GM23248 (cell line): ENCODE data around the gene PHLDB2. TPM values are rescaled to one million over a fixed set of nuclear protein-coding genes. Genes with fewer than 3 reads are reported as not detected.

Experiments used
- DNase-seq: peaks from one replicate; pipeline ENCODE4 v3.0.0-alpha.2; 2015
- H2AFZ ChIP-seq: fragments of 200-600 bp; sonication (generic); 2 replicates; pipeline ENCODE4 v1.6.1; 2016; ENCODE audit warnings: antibody characterized with exemption
- H3F3A ChIP-seq: fragments of 200-600 bp; sonication (generic); 2 replicates; pipeline ENCODE4 v1.6.1; 2016; ENCODE audit warnings: mild to moderate bottlenecking, antibody characterized with exemption, mixed run types; ENCODE audit not compliant: insufficient read depth
- H3K27ac ChIP-seq: fragments of 200-600 bp; sonication (generic); 2 replicates; pipeline ENCODE4 v1.5.1; 2016; ENCODE audit warnings: mild to moderate bottlenecking
- H3K27me3 ChIP-seq: fragments of 200-600 bp; sonication (generic); replicated peaks from 2 replicates; pipeline ENCODE4 v1.6.1; 2016; ENCODE audit warnings: mild to moderate bottlenecking; ENCODE audit not compliant: insufficient read depth
- H3K36me3 ChIP-seq: fragments of 200-600 bp; sonication (generic); 2 replicates; pipeline ENCODE4 v1.6.1; 2016; ENCODE audit warnings: low read depth, mild to moderate bottlenecking
- H3K4me1 ChIP-seq: fragments of 200-600 bp; sonication (generic); 2 replicates; pipeline ENCODE4 v1.6.1; 2016; ENCODE audit warnings: mild to moderate bottlenecking; ENCODE audit not compliant: insufficient read depth
- H3K4me2 ChIP-seq: fragments of 200-600 bp; sonication (generic); one replicate; pipeline ENCODE4 v1.6.1; 2016; ENCODE audit warnings: mild to moderate bottlenecking; ENCODE audit not compliant: unreplicated experiment
- H3K4me3 ChIP-seq: fragments of 200-600 bp; sonication (generic); 2 replicates; pipeline ENCODE4 v1.5.1; 2016; ENCODE audit warnings: mild to moderate bottlenecking
- H3K79me2 ChIP-seq: fragments of 200-600 bp; sonication (generic); 2 replicates; pipeline ENCODE4 v1.6.1; 2016; ENCODE audit warnings: mild to moderate bottlenecking; ENCODE audit not compliant: insufficient read depth
- H3K9ac ChIP-seq: fragments of 200-600 bp; sonication (generic); 2 replicates; pipeline ENCODE4 v1.6.1; 2016; ENCODE audit warnings: mild to moderate bottlenecking
- H3K9me2 ChIP-seq: fragments of 200-600 bp; sonication (generic); 2 replicates; pipeline ENCODE4 v1.6.1; 2016; ENCODE audit warnings: mixed run types, mild to moderate bottlenecking, moderate library complexity; ENCODE audit not compliant: insufficient read depth
- H3K9me3 ChIP-seq: fragments of 200-600 bp; sonication (generic); one replicate; pipeline ENCODE4 v1.6.1; 2017; ENCODE audit warnings: low read depth
- H4K20me1 ChIP-seq: fragments of 200-600 bp; sonication (generic); 2 replicates; pipeline ENCODE4 v1.6.0; 2016; ENCODE audit not compliant: insufficient read depth
- EZH2 ChIP-seq: fragments of 200-600 bp; sonication (generic); IDR thresholded peaks from 2 replicates; pipeline ENCODE4 v1.6.1; 2018; ENCODE audit warnings: antibody characterized with exemption, mild to moderate bottlenecking; ENCODE audit not compliant: insufficient read depth, poor library complexity, severe bottlenecking
- EZH2phosphoT487 ChIP-seq: fragments of 200-600 bp; sonication (generic); IDR thresholded peaks from 2 replicates; pipeline ENCODE4 v1.6.1; 2018; ENCODE audit warnings: antibody characterized with exemption, moderate library complexity, mild to moderate bottlenecking, low read depth; ENCODE audit not compliant: insufficient read depth
- WGBS, 2 experiments: methylation state at CpG; one replicate each; pipeline ENCODE4 v1.1.6; 2015 to 2017; ENCODE audit warnings: low lambda C conversion rate in 2 of 2, low coverage in 1 of 2; ENCODE audit errors: missing lambda C conversion rate in 2 of 2; 5-methylcytosine and 5-hydroxymethylcytosine counted together
- in situ Hi-C: fragments of 300-500 bp; cut with MboI; formaldehyde crosslinking; loops from 2 replicates; pipeline ENCODE4 v1.15.0; 2020
- polyA plus RNA-seq: library from polyadenylated mRNA; unstranded; fragments of >200 nt; fragmentation: Nextera tagmentation; extraction: Ambion mirVana; gene quantifications from 2 replicates; pipeline ENCODE4 v1.2.1, GENCODE V29; 2016
- total RNA-seq: library from RNA; depleted of rRNA; stranded (reverse); fragments of >200 nt; shearing (Covaris generic); gene quantifications from 2 replicates; pipeline ENCODE4 v1.2.3, GENCODE V29; 2014

The PHLDB2 gene
- total and polyA plus RNA-seq, 2 experiments from 2014 or later, result 55.6 to 60.6 TPM

GRCh38 chr3:111993038-111993437 lies 134.0 kb downstream of the PHLDB2 start:
- TF ChIP-seq EZH2 (no peak), EZH2phosphoT487 (no peak)
- in situ Hi-C loops, result no loop called here
- H3K27ac ChIP-seq, result no peak overlapping the region
- no peaks in the 10 kb centered on the region for H4K20me1 ChIP-seq
- no peaks in the 10 kb centered on the region for H3K9me2 ChIP-seq
- no peak overlapping the region for H2AFZ ChIP-seq
- no peaks in the 10 kb centered on the region for H3K27me3 ChIP-seq
- H3K4me2 ChIP-seq, result no peak overlapping the region
- no peak for DNase-seq
- no peaks in the 10 kb centered on the region for H3K9me3 ChIP-seq
- no peaks in the 10 kb centered on the region for H3K4me1 ChIP-seq
- peaks cover 3% of the 10 kb centered on the region; the same call in 1 of the 2 replicates for H3K79me2 ChIP-seq
- H3K36me3 ChIP-seq, result peaks cover 20% of the 10 kb centered on the region; the same call in 1 of the 2 replicates
- WGBS, 2 experiments, result 48 to 55% methylated on average over 2 of the region's 2 CpGs
- no peak overlapping the region for H3K9ac ChIP-seq
- no peaks in the 10 kb centered on the region for H3F3A ChIP-seq
- H3K4me3 ChIP-seq, result no peak overlapping the region

- Histone ChIP-seq H4K20me1 (no peaks in the 10 kb centered on the region), H3K27ac (no peak within 1 kb of the TSS), H3K4me1 (peaks cover 19% of the 10 kb centered on the region), H3K27me3 (no peaks in the 10 kb centered on the region), H2AFZ (peak within 1 kb of the TSS; percentile 94), H3F3A (peaks cover 15% of the 10 kb centered on the region), H3K4me2 (peak within 1 kb of the TSS; percentile 98), H3K9me3 (no peaks in the 10 kb centered on the region), H3K4me3 (peak within 1 kb of the TSS; percentile 75), H3K9ac (peak within 1 kb of the TSS; percentile 44), H3K36me3 (no peaks in the 10 kb centered on the region), H3K9me2 (no peaks in the 10 kb centered on the region), H3K79me2 (no peaks in the 10 kb centered on the region)
- 5 to 9% methylated on average over 30 of the region's 30 CpGs for WGBS, 2 experiments
- peak; percentile 56 for DNase-seq
- no peak for TF ChIP-seq EZH2phosphoT487
- TF ChIP-seq EZH2, result no peak
- in situ Hi-C loops, result no loop called here
Measured at GRCh38 chr3:111998636-111999483, 139.8 kb downstream of the PHLDB2 start, which contains the start of gene TAGLN3. TSS of gene TAGLN3 (plus strand) at chr3:111998922. CDS start at chr3:111999423, 501 bp downstream.

- Histone ChIP-seq H3K9me2 (no peaks in the 10 kb centered on the region), H3K4me1 (peaks cover 22% of the 10 kb centered on the region), H3K27ac (no peak overlapping the region), H3K9me3 (no peaks in the 10 kb centered on the region), H3K4me3 (peak overlapping the region; percentile 75), H3K79me2 (no peaks in the 10 kb centered on the region), H3K27me3 (no peaks in the 10 kb centered on the region), H4K20me1 (no peaks in the 10 kb centered on the region), H3K36me3 (no peaks in the 10 kb centered on the region), H3F3A (peaks cover 21% of the 10 kb centered on the region), H3K9ac (peak overlapping the region; percentile 44), H2AFZ (peak overlapping the region; percentile 94), H3K4me2 (peak overlapping the region; percentile 98)
- no peak for TF ChIP-seq EZH2phosphoT487
- no peak for TF ChIP-seq EZH2
- no peak for DNase-seq
- in situ Hi-C loops, result no loop called here
- 51 to 55% methylated on average over 19 of the region's 19 CpGs for WGBS, 2 experiments
Measured at GRCh38 chr3:111999484-112000324, 140.6 kb downstream of the PHLDB2 start.

GRCh38 chr3:112000367-112000771 lies 141.3 kb downstream of the PHLDB2 start:
- 99 to 100% methylated on average over 5 of the region's 5 CpGs for WGBS, 2 experiments
- Histone ChIP-seq H3K27me3 (no peaks in the 10 kb centered on the region), H3K9me3 (no peaks in the 10 kb centered on the region), H3K4me3 (no peak overlapping the region), H3K27ac (no peak overlapping the region), H4K20me1 (no peaks in the 10 kb centered on the region), H3K36me3 (no peaks in the 10 kb centered on the region), H3K9me2 (no peaks in the 10 kb centered on the region), H3K9ac (no peak overlapping the region), H3K79me2 (no peaks in the 10 kb centered on the region), H3F3A (peaks cover 28% of the 10 kb centered on the region), H3K4me1 (peaks cover 29% of the 10 kb centered on the region), H3K4me2 (no peak overlapping the region), H2AFZ (no peak overlapping the region)
- in situ Hi-C loops, result no loop called here
- DNase-seq, result no peak
- no peak for TF ChIP-seq EZH2
- no peak for TF ChIP-seq EZH2phosphoT487
